Panc1 (cell line): Measurements from ENCODE around the gene UBE2N.

Experiments
- CTCF ChIP-seq: fragments of 450-650 bp; IDR thresholded peaks from 2 replicates; pipeline ENCODE4 v1.5.1; 2017; ENCODE audit warnings: mild to moderate bottlenecking
- POLR2AphosphoS5 ChIP-seq: IDR thresholded peaks from 2 replicates; pipeline ENCODE4 v1.6.1; 2012; ENCODE audit warnings: mild to moderate bottlenecking, low read depth, low read length, moderate library complexity
- REST ChIP-seq, 2 experiments: IDR thresholded peaks; 2 replicates each; pipeline ENCODE4 v1.6.1; 2011 to 2012; ENCODE audit warnings: low read depth in 2 of 2, control low read depth in 1 of 2, low read length in 1 of 2, mild to moderate bottlenecking in 1 of 2, moderate library complexity in 1 of 2; ENCODE audit not compliant: insufficient read depth in 1 of 2
- TCF7L2 ChIP-seq: IDR thresholded peaks from 2 replicates; pipeline ENCODE4 v1.6.1; 2011; ENCODE audit warnings: mild to moderate bottlenecking, low read depth, low read length, inconsistent platforms

GRCh38 chr12:93358058-93358457 lies 83.7 kb downstream of the UBE2N start:
- no peak for TF ChIP-seq CTCF
- TF ChIP-seq REST (IDR thresholded peaks at IDR 0.05; ENCODE audit: insufficient read depth in 1 of 2, low read depth in 2 of 2, low read length in 1 of 2) = no peak
- TF ChIP-seq POLR2AphosphoS5 = no peak
- TF ChIP-seq TCF7L2 = no peak
